ENCODE results near the gene STARD3NL.

STARD3NL gene

GRCh38 chr7:38276096-38276877, 98.2 kb downstream of the STARD3NL start (continued):
- no peak for TF ChIP-seq HIC1 (tag by site-specific recombination; IDR thresholded peaks at IDR 0.05)
- no peak for TF ChIP-seq ZFP37 (tag by site-specific recombination; IDR thresholded peaks at IDR 0.05)
- TF ChIP-seq ZNF19 (tag by site-specific recombination; IDR thresholded peaks at IDR 0.05; ENCODE audit: low read depth): no peak
- no peak for TF ChIP-seq ZBTB44 (tag by site-specific recombination; IDR thresholded peaks at IDR 0.05)
- TF ChIP-seq ZNF248 (tag by site-specific recombination; IDR thresholded peaks at IDR 0.05): no peak
- no peak for TF ChIP-seq SCRT1 (tag by site-specific recombination; IDR thresholded peaks at IDR 0.05; ENCODE audit: borderline replicate concordance)
- no peak for TF ChIP-seq HOXA7 (CRISPR knock-in tag; IDR thresholded peaks at IDR 0.05; ENCODE audit: borderline replicate concordance)
- TF ChIP-seq ZNF660 (tag by site-specific recombination; IDR thresholded peaks at IDR 0.05): no peak
- TF ChIP-seq ZNF48 (tag by site-specific recombination; IDR thresholded peaks at IDR 0.05): no peak
- no peak for TF ChIP-seq ZFP41 (tag by site-specific recombination; IDR thresholded peaks at IDR 0.05; ENCODE audit: borderline replicate concordance)
- TF ChIP-seq ZIC2 (tag by site-specific recombination; IDR thresholded peaks at IDR 0.05): no peak
- no peak for TF ChIP-seq ZNF837 (tag by site-specific recombination; IDR thresholded peaks at IDR 0.05)
- no peak for TF ChIP-seq ZNF777 (tag by site-specific recombination; IDR thresholded peaks at IDR 0.05; ENCODE audit: borderline replicate concordance)
- TF ChIP-seq ZEB2 (tag by site-specific recombination; IDR thresholded peaks at IDR 0.05): no peak

- Histone ChIP-seq H3K27ac (ENCODE audit: extremely low read depth, low read depth, low read length) (no peak overlapping the region), H3K36me3 (ENCODE audit: control insufficient read depth in 2 of 2, insufficient read depth in 1 of 2, low read length in 2 of 2) (no peaks in the 10 kb centered on the region), H3K9me3 (ENCODE audit: control insufficient read depth, insufficient read depth, low read depth, low read length) (no peaks in the 10 kb centered on the region), H3K4me3 (ENCODE audit: low read depth, low read length) (no peak overlapping the region), H3K4me1 (ENCODE audit: control insufficient read depth, insufficient read depth, low read length) (peaks cover 4% of the 10 kb centered on the region; the same call in 1 of the 2 replicates)
- ChIA-PET POLR2A (no interaction called here), CTCF (no interaction called here)
- TF ChIP-seq, protein P1, sequence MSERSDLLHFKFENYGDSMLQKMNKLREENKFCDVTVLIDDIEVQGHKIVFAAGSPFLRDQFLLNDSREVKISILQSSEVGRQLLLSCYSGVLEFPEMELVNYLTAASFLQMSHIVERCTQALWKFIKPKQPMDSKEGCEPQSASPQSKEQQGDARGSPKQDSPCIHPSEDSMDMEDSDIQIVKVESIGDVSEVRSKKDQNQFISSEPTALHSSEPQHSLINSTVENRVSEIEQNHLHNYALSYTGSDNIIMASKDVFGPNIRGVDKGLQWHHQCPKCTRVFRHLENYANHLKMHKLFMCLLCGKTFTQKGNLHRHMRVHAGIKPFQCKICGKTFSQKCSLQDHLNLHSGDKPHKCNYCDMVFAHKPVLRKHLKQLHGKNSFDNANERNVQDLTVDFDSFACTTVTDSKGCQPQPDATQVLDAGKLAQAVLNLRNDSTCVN (tag by site-specific recombination; optimal IDR thresholded peaks at IDR 0.05): no peak
- TF ChIP-seq ZNF449 (tag by site-specific recombination; IDR thresholded peaks at IDR 0.05): no peak
- no peak for TF ChIP-seq ZNF350 (tag by site-specific recombination; IDR thresholded peaks at IDR 0.05)
- TF ChIP-seq ZNF596 (tag by site-specific recombination; IDR thresholded peaks at IDR 0.05): no peak
- TF ChIP-seq ZNF76 (tag by site-specific recombination; IDR thresholded peaks at IDR 0.05; ENCODE audit: borderline replicate concordance, low read depth): no peak
- no peak for TF ChIP-seq ZNF184 (tag by site-specific recombination; IDR thresholded peaks at IDR 0.05)
- no peak for TF ChIP-seq ZNF239 (tag by site-specific recombination; IDR thresholded peaks at IDR 0.05)
- no peak for TF ChIP-seq TCF7L2 (IDR thresholded peaks at IDR 0.05; ENCODE audit: borderline replicate concordance, low read depth, low read length)
- TF ChIP-seq ZNF155 (tag by site-specific recombination; IDR thresholded peaks at IDR 0.05): no peak
These were observed 102.0 kb downstream of the STARD3NL start for GRCh38 chr7:38280000-38280399.

Data from HEK293 (cell line).